ENCODE results near the gene TACR2.

DNA sequence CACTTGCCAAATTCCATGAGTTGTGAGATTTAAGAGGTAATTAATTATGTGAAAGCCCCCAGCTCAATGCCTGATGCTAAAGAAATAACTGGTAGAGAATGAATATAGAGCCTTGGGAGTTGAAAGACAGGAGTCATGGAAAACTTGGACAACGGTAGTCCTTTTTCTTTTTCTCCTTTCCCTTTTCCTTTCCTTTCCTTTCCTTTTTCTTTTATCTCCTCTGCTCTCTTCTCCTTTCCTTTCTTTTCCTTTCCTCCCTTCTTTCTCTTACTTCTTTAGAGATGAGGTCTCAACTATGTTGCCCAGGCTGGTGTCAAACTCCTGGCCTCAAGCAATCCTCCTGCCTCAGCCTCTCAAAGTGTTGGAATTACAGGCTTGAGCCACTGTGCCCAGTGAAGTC, 26.6 kb upstream of the TACR2 start:
- TF ChIP-seq CTCF (IDR thresholded peaks at IDR 0.05; ENCODE audit: insufficient read depth, low read length, poor library complexity, severe bottlenecking) (no peak), EZH2phosphoT487 (conservative IDR thresholded peaks at IDR 0.05; ENCODE audit: low read length) (no peak)

Measured in SU-DHL-6 (cell line).